HCT116 (cell line): ENCODE results near the gene UQCC5.

Source experiments
- CBX3 ChIP-seq: IDR thresholded peaks from 2 replicates; pipeline ENCODE4 v1.6.1; 2012; ENCODE audit warnings: low read depth
- CTCF ChIP-seq, 3 experiments: fragments of 200-600 bp in 1 of 3; sonication (generic) in 1 of 3; IDR thresholded peaks in 2 of 3; conservative IDR thresholded peaks in 1 of 3; 2 replicates each; pipeline ENCODE4 v1.5.1; 2012 to 2017; ENCODE audit warnings: low read depth in 2 of 3, low read length in 2 of 3, antibody characterized with exemption in 1 of 3, borderline replicate concordance in 1 of 3, control low read depth in 1 of 3, mild to moderate bottlenecking in 1 of 3, mixed read lengths in 1 of 3, mixed run types in 1 of 3, moderate library complexity in 1 of 3; ENCODE audit not compliant: insufficient read depth in 1 of 3
- EZH2 ChIP-seq: fragments of 200-600 bp; sonication (generic); IDR thresholded peaks from 2 replicates; pipeline ENCODE4 v1.6.1; 2017; ENCODE audit warnings: antibody characterized with exemption, mixed run types
- EZH2phosphoT487 ChIP-seq: fragments of 200-600 bp; IDR thresholded peaks from 2 replicates; pipeline ENCODE4 v1.6.1; 2018; ENCODE audit warnings: antibody characterized with exemption, borderline replicate concordance
- JUND ChIP-seq: IDR thresholded peaks from 2 replicates; pipeline ENCODE4 v1.6.1; 2012
- POLR2A ChIP-seq: IDR thresholded peaks from 2 replicates; pipeline ENCODE4 v1.7.0; 2011; ENCODE audit warnings: borderline replicate concordance; ENCODE audit not compliant: insufficient read depth, insufficient read length; ENCODE audit errors: extremely low read depth
- POLR2AphosphoS5 ChIP-seq: IDR thresholded peaks from 2 replicates; pipeline ENCODE4 v1.6.1; 2011; ENCODE audit warnings: mild to moderate bottlenecking, low read depth, low read length, moderate library complexity
- RAD21 ChIP-seq: IDR thresholded peaks from 2 replicates; pipeline ENCODE4 v1.6.1; 2012; ENCODE audit warnings: low read depth, mild to moderate bottlenecking
- REST ChIP-seq: IDR thresholded peaks from 2 replicates; pipeline ENCODE4 v1.6.1; 2012; ENCODE audit warnings: low read depth
- SP1 ChIP-seq: IDR thresholded peaks from 2 replicates; pipeline ENCODE4 v1.6.1; 2012; ENCODE audit warnings: low read depth
- TCF7L2 ChIP-seq: IDR thresholded peaks from 2 replicates; pipeline ENCODE4 v1.7.0; 2011; ENCODE audit warnings: borderline replicate concordance, inconsistent platforms; ENCODE audit not compliant: insufficient read depth, insufficient read length; ENCODE audit errors: extremely low read depth
- ZBTB33 ChIP-seq: IDR thresholded peaks from 2 replicates; pipeline ENCODE4 v1.6.1; 2011; ENCODE audit warnings: mild to moderate bottlenecking, low read length, moderate library complexity; ENCODE audit not compliant: insufficient replicate concordance; ENCODE audit errors: extremely low read depth
- ZNF274 ChIP-seq: fragments of 200-500 bp; sonication (Bioruptor generic); IDR thresholded peaks from 2 replicates; pipeline ENCODE4 v1.6.1; 2014; ENCODE audit warnings: mild to moderate bottlenecking, low read depth, low read length, inconsistent platforms

- TF ChIP-seq EZH2phosphoT487 (no peak), JUND (no peak), CTCF (IDR thresholded peaks at IDR 0.05 in 2 of 3, conservative IDR thresholded peaks at IDR 0.05 in 1 of 3; ENCODE audit: borderline replicate concordance in 1 of 3, insufficient read depth in 1 of 3, low read depth in 2 of 3, low read length in 2 of 3) (no peak), RAD21 (no peak), REST (no peak), POLR2AphosphoS5 (no peak), CBX3 (no peak), ZNF274 (no peak), EZH2 (no peak), TCF7L2 (no peak), POLR2A (no peak), SP1 (no peak), ZBTB33 (no peak)
Observed at GRCh38 chr3:52487050-52487787, 49.2 kb upstream of the UQCC5 start.
